Activated T-cell treated with anti-CD3 and anti-CD28 coated beads for 1 hour (primary cell): ENCODE data around the gene RBFOX1.

Source experiments
- DNase-seq: peaks from one replicate; pipeline ENCODE4 v3.0.0-alpha.2; 2020; ENCODE audit warnings: low read depth

The RBFOX1 gene

DNA sequence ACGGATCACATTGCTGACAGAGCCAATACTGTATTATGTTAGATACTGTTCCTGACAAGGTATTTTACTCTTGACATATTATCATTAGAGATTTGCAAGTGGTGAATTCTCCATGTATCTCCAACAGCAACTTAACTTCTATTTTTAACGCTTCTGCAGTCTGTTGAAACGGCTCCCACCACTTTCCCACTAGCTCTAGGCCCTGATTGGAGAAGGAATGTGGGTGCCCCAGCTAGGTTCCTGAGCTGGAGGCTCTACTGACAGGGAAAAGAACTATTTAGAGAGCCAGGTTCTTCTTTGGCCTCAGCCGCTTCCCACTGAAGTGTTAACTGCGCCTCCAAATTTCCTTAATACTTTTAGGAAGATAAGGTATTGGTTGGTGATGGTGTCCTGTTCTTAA, 191.8 kb downstream of the RBFOX1 start:
- DNase-seq, result no peak

DNA sequence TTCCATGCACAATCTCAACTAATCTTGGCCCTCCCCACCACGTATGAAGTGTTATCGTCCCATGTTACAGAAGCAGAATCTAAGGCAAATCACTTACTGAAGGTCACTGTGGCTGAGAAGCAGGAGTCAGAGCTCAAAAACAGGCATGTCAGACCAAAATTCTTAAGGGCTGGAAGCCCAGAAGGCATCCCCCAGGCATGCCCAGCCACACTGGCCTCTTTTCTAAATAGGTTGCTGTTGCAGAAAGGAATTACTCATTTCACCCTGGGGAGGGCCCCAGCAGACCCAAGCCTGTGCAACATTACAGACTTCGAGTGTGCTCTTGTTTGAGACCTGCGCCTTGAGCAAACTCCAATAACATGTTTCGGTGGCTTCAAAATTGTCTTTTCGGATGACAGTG, 194.1 kb downstream of the RBFOX1 start:
- no peak for DNase-seq

- no peak for DNase-seq
Observed at GRCh38 chr16:7532534-7532933, 199.9 kb downstream of the RBFOX1 start.

DNA sequence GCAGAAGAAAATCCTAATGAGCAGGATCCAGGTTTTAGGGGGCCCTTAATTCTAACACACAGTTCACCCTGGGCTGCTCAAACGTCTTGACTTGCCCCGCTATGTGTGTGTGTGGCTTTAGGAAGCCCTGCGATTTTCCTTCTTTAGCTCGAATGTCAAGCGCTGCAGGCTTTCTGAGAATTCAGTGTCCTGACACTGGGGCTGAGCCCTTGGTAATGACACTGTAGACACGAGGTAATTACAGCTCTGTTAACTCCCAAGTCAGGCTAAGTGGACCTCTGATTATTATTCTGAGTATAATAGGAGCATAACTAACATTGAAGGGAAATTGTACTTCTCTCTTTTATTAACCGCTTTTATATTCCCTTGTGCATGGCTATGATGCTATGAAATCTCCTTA, 202.1 kb downstream of the RBFOX1 start:
- no peak for DNase-seq

- no peak for DNase-seq
Observed at GRCh38 chr16:7541026-7541425, 208.4 kb downstream of the RBFOX1 start.

DNA sequence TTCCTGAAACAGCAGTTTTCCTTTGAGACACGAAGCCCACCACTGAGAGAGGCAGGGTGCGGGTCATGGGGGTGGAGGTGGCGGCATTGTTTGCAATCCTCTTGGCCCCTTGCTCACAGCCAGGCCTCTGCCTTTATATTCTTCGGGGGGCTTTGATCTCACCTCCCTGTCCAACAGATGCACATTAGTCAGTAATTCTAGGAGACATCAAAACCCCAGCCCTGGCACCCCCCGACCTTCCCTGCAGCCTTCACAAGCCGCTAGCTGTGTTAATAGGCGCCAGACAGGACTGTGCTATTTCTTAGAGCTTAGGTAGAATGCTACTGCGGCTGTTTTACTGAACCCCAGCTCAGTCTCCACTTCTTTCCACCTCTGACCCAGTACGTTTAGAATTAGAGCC, 212.6 kb downstream of the RBFOX1 start:
- DNase-seq, result no peak

- no peak for DNase-seq
Observed at GRCh38 chr16:7546948-7547347, 214.3 kb downstream of the RBFOX1 start.

- no peak for DNase-seq
Observed at GRCh38 chr16:7547736-7548135, 215.1 kb downstream of the RBFOX1 start.

DNA sequence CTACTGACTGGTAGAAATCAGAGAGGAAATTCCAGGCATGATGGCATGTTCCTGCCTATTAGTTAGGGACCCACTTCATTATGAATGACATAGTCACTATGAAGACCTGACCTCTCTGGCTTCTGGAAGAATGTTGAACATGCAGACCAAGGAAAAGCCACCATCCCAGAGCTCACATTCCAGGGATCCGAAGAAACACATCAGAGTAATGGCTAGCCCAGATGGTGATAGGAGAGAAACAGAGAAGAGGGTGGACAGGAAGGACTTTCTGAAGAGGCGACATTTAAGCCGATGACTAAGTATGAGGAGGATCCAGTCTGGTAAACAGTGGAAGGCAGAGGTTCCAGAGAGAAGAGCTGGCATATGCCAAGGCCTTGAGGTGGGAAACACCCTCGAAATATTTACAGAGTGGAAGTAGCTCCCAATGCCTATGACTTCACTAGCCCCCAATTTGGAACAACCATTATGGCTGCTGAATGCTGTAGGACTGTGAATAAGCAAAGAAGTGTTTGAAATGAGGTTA, 216.2 kb downstream of the RBFOX1 start:
- DNase-seq, result no peak

DNA sequence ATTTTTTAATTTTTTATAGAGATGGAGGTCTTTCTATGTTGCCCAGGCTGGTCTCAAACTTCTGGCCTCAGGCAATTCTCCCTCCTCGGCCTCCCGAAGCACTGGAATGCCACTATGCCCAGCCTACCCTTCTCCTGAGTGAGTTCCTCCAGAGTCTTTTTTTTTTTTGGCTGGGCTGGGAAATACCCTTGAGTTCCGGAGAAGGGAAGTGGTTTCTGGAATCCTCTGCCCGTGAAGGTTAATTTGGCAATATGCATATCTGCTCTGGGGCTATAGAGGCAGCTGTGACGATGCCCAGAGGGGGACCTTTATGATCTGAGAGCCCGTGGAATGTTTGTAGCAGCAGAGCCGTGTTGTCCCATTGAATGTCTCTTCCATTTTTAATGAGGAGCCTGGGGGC, 217.5 kb downstream of the RBFOX1 start:
- DNase-seq, result no peak

DNA sequence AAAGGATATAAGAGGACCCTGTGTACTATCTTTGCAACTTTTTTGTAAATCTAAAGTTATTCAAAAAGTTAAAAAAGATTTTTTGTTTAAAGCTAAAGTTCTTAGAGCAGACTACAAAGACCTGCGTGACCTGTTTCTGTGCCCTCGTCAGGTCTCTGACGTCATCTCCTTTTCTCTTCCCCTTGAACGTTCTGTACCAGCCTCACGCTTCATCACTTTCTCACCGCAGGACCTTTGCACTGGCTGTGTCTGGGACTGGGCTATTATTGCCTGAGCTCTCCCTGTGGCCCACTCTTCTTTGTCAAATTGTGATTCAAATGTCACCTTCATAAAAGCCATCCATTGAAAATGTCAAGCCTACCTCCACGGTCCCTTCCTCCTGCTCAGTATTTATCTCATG, 222.8 kb downstream of the RBFOX1 start:
- DNase-seq, result no peak

DNA sequence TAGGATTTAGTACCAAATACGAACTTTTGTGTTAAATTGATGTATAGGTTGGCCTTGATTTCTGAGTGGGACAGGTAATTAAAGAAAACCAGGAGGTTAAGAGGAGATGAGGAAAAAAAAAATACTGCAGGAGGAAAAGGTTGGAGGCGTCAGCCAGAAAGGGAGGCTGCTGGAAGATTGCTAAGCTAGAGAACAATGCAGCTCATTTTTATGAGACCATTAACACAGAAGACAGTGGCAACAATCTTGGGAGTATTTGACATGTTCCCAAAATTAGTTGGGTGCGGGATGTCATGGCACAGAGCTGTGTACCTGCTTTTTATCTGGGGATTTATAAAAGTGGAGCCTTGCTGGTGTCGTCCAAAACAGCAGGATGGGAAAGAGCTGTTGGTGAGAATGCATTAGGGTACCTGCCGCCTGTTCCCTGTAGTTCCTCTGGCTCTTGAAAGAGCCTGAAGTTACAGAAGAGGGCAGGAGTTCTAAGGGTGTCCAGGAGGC, 229.3 kb downstream of the RBFOX1 start:
- DNase-seq, result no peak

- no peak for DNase-seq
Observed at GRCh38 chr16:7566360-7566759, 233.7 kb downstream of the RBFOX1 start.

- no peak for DNase-seq
Observed at GRCh38 chr16:7571366-7571765, 238.7 kb downstream of the RBFOX1 start.

- DNase-seq, result no peak
Observed at GRCh38 chr16:7577588-7577987, 244.9 kb downstream of the RBFOX1 start.

GRCh38 chr16:7579454-7579853, 246.8 kb downstream of the RBFOX1 start:
- no peak for DNase-seq

DNA sequence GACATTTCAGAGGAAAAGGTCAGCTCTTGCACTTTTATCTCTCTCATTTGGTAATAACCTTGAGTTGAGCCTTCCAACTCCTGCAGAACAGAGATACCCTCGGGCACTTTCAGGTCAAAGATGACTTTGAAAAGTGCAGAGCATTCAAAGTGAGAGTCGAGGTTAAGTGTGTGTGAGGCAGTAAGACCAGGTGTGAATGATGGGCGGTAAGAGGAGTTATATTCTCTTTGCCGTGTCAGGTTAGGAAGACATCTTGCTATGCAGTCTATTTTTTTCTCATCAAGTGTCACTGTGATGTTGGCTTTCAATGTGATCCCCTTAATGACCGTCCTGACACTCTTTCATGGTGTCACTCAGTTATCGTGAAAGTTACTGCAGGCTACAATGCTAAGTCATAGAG, 248.5 kb downstream of the RBFOX1 start:
- DNase-seq, result no peak

- DNase-seq, result no peak
Observed at GRCh38 chr16:7583396-7583795, 250.8 kb downstream of the RBFOX1 start.

- no peak for DNase-seq
Observed at GRCh38 chr16:7584561-7584960, 251.9 kb downstream of the RBFOX1 start.

DNA sequence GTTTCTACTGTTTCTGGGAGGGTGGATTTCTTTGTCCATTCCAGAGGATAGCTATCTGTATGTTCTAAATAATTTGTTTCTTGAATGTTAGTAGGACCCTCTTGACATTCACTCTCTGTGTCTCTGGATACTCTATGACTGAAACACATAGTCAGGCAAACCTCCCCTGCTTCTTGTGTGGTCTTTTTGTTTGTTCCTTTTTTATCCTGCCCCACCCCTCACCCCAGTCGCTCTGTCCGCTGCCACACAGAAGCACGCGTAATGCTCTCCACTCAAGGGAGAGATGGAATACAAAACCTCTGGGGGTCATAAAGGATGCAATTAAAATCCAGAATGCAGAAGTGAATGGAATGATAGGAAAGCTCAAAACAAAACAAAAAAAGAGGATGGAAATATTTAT, 253.1 kb downstream of the RBFOX1 start:
- no peak for DNase-seq

GRCh38 chr16:7590934-7591333, 258.3 kb downstream of the RBFOX1 start:
- no peak for DNase-seq

DNA sequence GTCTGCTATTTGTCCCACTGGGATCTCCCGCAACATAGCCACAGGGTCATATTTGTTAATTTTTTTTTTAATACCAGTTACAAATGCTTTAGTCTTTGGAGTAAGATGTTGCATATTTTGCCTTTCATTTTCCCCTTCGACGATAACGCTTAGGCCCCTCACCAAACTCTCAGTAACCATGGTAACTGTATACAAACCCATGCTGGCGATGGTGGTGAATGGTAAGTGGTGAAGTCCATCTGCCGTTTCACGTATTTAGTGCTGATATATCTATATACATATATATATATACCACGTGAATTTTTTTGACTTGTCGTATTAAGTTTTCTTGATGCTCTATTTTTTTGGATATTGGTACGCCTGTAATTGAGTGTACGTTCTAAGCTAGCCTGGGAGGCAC, 263.7 kb downstream of the RBFOX1 start:
- DNase-seq, result no peak

DNA sequence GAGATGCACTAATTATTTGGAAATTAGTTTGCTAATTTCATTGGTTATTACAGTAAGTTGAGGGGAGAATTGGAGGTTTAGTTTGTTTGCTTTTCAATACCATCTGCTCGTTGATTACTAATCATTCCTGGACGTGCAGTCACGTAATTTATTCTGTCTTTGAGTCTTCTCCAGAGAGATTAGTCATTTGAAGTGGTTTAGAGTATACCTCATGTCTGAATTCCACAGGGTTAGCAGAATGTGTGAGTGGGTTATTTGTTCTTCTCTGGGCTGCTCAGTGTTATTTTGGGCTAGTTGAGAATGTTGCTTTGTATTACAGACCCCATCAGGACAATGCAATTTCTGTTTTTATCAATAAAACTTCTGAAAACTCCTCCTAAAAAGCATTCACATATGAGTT, 265.0 kb downstream of the RBFOX1 start:
- DNase-seq, result no peak

DNA sequence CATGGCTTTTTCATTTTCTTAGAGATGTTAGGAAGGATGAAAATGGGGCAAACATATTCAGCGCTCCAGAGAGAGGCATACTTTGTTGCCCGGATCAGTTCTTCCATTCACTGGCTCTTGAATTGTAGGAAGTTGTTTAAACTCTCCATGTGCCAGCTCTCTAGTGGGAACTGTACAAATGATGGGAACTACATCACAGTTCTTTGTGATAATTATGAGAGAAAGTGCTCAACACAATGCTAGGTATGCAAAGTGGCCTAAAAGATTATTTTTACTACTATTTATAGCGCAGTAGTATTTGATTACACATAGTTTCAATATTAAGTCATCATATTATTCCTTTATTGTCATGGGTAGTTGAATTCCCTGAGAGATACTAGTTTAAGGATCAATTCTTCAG, 268.5 kb downstream of the RBFOX1 start:
- DNase-seq, result no peak
